Measurements from ENCODE around the gene GABARAPL1.
A peak's percentile ranks its signal among the peaks of the same experiment; 100 is the strongest.
"Not testable (repeated sequence)": the region's sequence is repeated elsewhere in the genome, so short reads cannot be mapped to it uniquely, and the experiment has no call there.

The GABARAPL1 gene

DNA sequence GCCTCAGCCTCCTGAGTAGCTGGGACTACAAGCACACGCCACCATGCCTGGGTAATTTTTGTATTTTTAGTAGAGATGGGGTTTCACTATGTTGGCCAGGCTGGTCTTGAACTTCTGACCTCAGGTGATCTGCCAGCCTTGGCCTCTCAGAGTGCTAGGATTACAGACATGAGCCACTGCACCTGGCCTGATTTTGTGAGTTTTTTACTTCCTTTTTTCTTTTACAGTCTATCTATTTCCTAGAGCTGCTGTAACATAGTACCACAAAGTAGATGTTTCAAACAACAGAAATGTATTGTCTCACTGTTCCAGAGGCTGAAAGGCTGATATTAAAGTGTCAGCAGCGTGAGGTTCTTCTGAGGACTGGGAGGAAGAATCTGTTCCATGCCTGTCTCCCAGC, 8.2 kb upstream of the GABARAPL1 start:
- not testable (repeated sequence) for FAIRE-seq

DNA sequence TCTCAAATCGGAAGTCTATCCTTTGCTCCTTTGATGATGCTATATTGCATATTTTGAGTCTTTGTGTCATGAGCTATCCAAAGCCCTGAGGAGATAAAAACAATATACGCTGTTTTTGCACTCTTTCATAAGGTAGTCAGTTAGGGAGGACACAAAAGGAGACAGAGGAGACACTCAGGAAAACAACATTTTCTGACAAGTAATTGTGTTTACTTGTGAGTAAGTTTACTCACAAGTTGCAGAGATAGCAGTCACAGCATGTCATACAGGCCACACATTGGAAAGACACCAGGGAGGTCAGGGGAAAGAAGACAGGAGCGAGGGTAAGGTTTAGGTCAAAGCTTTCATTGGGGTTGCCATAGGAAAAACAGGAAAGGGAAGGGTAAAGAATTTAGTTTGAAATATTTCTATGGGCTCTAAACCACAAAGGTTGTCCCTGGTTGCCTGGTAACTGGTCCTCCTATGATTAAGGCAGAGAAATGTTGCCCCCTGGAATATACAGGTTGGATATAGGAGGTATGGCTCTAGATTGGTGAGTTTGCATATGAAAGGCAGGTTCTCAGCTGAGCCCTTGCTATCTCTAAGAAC, 7.4 kb upstream of the GABARAPL1 start:
- no peak for FAIRE-seq

DNA sequence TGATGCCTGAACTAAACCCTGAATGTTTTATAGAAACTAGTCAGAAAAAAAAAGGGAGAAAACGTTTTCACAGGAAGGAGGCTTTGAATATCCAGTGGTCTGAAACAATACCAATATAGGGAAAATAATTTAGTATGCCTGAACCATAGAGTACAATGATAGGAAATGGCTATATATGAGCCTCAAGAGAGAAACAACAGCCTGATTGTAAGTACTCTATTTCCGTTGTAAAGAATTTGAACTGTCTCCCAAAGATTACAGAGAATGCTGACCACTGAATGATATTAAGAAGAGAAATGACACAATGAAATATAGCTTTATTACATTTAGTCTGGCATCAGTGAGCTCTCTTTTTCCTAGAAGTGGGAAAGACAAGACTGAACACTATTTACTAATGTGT, 5.5 kb upstream of the GABARAPL1 start:
- no peak for FAIRE-seq

DNA sequence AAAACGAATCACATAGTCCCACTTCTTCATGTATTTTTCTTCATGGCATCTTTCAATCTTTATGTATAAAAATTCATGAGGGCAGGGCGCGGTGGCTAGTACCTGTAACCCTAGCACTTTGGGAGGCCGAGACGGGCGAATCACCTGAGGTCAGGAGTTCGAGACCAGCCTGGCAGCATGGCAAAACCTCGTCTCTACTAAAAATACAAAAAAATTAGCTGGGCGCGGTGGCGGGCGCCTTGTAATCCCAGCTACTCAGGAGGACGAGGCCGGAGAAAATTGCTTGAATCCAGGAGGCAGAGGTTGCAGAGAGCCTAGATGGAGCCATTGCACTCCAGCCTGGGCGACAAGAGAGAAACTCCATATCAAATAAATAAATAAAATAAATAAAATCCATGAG, 2.5 kb upstream of the GABARAPL1 start:
- FAIRE-seq: no peak

DNA sequence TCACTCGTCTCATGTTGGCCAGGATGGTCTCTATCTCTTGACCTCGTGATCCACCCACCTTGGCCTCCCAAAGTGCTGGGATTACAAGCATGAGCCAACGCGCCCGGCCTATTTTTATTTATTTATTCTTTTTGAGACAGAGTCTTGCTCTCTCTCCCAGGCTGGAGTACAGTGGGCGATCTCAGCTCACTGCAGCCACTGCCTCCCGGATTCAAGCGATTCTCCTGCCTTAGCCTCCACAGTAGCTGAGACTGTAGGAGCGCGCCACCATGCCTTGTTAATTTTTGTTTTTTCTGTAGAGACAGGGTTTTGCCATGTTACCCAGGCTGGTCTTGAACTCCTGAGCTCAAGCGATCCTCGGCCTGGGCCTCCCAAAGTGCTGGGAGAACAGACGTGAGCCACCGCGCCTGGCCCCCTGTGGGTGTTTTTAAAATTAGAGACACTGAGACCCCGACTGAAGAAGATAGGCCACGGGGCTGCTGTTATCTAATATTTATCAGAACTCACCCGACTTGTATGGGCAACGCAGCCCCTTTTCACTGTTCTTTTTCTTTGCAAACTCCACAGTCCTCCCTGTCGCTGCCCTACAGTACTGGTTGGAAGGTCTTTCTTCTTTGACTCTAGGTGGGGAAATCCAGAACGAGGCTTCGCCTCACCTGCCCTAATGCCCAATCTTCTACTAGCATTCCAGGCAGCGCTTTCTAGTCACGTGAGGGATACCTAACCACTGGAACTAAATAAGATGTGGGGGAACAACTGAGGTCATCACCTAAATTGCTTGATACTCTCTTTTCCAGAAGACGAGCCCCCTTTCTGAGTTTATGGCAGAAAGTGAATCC, 1.4 kb upstream of the GABARAPL1 start:
- FAIRE-seq: no peak

DNA sequence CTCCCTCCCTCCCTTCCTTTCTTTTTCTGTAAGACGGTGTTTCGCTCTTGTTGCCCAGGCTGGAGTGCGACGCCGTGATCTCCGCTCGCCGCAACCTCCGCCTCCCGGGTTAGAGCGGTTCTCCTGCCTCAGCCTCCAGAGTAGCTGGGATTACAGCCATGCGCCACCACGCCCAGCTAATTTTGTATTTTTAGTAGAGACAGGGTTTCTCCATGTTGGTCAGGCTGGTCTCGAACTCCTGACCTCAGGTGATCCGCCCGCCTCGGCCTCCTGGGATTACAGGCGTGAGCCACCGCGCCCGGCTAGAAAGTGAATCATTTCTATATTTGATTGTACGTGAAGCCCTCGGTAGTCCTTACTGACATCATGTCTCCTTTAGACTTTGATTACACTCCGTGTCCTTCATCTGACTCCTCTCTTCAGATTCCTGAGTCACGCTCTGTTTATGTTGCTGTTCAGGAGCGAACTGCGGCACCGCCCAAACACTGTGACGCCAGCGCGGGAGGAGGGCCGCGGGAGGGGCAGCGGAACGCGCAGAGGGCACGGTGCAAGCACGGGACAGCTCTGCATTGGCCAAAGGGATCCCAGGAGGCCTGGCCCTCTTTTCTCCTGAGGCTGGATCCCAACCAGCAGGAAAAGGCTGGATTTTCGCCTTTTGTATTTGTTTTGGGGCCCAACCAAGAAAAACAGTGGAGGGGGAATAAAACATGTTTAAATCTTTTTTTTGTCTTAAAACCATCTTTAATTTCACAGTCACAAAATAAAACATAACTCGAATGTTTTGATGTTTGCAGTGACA, 538 bp upstream of the GABARAPL1 start:
- peak; percentile 83 for FAIRE-seq

DNA sequence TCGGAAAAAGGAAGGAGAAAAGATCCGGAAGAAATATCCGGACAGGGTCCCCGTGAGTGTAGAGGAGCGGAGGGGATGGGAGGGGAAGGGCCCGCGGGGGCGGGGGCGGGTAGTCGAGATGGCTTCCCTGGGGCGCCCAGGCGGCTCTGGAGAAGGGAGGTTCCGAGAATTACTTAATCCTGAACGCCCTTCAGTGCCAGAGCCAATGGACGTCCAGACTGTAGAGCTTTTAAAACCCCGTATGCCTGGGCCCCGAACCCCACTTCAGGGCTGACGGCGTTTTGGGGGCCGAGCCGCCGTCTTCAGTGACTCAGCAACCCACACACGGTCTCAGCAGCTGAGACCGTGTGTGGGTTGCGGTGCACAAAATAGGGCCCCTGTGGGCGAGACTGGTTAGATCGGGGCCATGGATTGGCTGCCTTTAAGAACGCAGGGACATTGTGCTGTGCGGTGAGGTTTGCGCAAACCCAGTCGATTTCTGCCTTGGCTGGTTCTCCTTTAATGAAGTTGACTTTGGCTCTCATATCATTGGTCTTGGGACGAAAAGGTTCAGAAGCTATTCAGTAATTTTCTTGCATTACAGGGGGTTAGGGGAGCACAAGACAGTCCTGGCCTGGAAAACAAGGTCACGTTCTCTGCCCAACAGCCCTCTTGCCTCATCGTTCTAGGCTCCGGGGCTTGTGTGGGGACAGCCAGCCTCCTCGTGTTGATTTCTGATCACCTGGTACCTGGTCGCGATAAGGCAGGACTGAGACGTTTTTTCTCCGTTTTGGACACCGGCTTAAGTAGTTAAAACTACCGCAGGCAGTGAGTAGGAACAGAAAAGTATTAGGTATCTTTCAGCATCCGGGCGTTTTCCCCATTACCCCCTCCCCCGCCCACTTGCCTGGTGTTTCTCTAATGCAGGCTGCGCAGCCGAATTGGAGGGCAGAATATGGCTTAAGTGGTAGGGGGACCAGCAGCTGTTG, 775 bp downstream of the GABARAPL1 start:
- no peak for FAIRE-seq

DNA sequence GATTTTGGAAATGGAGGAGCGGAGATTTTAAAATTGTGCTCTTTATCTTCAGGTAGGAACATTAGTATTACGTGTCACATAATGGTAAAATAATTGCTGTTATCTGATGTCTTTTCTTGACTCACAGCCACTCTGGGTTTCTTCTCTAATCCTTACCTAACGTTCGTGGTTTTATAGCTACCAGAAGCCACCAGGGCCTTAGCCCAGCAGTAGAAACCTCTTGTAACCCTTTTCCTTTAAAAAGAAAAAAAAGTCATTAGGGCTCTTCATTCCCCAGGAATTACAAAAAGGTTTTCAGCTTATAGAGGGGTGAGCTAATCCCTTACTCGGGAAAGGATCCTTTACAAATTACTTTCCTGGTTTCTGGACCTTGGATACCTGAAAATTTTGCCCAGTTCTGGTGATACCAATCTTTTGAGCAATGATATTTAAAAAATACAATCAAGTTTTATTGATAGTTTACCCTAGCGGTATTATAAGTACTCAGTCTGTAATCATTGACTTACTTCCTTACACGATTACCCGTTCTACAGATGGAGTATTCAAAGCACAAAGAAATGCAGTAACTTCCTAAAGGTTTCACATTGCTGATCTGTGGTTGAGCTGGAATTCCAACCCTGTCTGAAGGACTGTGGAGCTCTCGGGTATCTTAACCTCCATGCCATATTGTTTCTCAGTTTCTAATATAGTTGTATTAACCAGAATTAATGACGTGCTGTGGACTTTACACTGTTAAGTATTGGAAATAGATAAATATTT, 1.6 kb downstream of the GABARAPL1 start:
- no peak for FAIRE-seq

DNA sequence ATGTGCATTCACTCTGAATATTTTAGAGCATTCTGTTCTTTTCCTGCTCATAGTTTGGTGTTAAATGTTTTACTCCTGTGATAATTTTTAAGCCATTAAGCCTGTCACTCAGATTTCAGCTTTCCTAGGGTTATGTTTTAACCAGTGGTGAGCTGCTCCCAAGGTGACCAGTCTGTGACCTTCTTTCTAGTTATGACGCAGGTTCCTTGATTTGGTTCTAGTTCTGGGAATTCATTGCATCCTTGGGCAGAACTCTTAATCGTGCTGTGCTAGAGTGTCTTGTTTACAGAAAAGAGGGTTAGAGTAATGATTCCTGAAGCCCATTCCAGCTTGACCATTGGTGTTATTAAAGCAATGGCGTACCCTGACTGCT, 2.2 kb downstream of the GABARAPL1 start:
- FAIRE-seq: peak; percentile 71

DNA sequence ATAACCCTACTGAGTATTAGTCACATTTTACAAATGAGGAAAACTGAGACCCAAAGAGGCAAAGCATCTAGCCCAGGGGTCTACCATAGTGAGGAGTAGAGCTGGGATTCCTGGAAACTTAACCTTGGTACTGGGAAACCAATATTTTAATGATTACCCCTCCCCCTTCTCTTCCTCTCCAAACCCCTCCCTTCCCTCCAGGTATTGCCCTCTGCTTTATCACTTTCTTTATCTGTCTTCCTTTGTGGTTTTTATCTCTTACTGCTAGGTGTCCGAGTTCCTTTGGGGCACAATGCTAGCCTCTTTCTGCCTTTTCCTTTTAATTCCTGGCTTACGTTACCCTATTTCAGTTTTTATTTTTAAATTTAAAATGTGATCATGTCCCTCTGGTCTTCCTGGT, 2.8 kb downstream of the GABARAPL1 start:
- no peak for FAIRE-seq

DNA sequence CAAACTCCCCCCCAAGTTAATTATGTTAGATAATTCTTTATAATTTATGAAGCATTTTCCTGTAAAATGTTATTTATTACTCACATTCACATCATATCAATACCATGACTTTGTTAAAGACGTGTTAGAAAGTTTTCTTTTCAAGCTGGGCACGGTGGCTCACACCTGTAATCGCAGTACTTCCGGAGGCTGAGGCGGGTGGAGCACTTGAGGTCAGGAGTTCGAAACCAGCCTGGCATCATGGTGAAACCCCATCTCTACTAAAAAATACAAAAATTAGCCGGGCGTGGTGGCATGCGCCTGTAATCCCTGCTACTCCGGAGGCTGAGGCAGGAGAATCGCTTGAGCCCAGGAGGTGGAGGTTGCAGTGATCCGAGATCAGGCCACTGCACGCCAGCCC, 3.3 kb downstream of the GABARAPL1 start:
- not testable (repeated sequence) for FAIRE-seq

DNA sequence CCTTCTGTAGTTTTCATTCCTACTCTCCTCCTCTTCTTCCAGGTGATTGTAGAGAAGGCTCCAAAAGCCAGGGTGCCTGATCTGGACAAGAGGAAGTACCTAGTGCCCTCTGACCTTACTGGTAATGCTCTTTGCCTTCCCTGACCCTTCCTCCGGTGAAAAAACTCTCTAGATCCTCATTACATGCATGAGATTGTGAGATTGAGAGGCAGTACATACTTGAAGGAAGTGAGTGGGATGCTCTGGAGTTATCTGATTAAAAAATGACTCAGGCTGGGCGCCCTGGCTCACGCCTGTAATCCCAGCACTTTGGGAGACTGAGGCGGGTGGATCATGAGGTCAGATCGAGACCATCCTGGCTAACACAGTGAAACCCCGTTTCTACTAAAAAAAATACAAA, 5.3 kb downstream of the GABARAPL1 start:
- FAIRE-seq: no peak

DNA sequence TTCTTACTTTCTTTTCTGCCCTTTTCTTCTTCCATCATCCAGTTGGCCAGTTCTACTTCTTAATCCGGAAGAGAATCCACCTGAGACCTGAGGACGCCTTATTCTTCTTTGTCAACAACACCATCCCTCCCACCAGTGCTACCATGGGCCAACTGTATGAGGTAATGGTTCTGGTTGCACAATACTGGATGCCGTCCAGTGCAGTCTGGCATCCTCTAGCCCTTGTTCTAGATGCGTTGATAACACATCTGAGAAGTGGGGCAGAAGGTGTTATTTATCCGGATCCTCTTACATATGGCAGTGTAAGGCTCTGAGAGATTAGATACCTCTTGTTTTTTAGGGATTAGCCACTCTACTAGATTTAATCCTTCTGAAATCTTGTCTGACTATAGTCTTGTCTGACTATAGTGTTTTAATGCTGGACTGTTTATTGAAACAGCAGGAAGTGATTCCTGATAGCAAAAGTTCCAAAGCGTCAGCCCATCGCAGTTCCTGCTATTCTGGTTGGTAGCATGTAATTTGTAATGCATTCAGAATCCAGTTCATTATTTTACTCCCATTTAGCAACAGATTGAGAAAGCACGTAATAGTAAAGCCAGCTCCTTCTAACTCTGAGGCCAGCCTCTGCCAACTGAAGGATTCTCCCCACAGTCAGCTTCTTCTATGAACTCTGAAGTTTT, 7.9 kb downstream of the GABARAPL1 start:
- no peak for FAIRE-seq

DNA sequence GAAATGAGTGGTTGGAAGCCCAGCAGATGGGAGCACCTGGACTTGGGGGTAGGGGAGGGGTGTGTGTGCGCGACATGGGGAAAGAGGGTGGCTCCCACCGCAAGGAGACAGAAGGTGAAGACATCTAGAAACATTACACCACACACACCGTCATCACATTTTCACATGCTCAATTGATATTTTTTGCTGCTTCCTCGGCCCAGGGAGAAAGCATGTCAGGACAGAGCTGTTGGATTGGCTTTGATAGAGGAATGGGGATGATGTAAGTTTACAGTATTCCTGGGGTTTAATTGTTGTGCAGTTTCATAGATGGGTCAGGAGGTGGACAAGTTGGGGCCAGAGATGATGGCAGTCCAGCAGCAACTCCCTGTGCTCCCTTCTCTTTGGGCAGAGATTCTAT, 9.2 kb downstream of the GABARAPL1 start:
- FAIRE-seq: no peak

DNA sequence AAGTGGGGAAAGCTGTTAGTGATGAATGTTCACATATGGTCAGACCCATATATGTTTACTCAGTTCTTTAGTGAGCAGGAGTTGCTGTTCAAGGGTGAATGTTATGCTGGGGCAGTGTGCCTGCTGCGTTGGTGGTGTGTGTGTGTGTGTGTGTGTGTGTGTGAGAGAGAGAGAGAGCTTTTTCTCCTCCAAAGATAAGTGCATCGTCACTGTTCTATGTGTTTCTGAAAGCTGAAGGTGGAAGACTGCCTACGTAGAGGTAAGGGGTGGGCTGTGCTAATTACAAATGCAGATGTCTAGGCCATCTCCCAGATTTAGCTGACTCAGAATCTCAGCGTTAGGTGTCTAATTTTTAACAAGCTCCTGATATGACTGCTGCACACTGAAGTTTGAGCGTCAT, 10.5 kb downstream of the GABARAPL1 start:
- no peak for FAIRE-seq

DNA sequence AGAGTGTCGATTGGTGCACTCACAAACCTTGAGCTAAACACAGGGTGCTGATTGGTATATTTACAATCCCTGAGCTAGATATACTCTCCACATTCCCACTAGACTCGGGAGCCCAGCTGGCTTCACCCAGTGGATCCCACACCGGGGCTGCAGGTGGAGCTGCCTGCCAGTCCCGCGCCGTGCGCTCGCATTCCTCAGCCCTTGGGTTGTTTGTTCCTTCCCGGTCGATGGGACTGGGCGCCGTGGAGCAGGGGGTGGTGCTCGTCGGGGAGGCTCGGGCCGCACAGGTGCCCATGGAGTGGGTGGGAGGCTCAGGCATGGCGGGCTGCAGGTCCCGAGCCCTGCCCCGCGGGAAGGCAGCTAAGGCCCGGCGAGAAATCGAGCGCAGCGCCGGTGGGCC, 12.7 kb downstream of the GABARAPL1 start:
- FAIRE-seq: not testable (repeated sequence)

DNA sequence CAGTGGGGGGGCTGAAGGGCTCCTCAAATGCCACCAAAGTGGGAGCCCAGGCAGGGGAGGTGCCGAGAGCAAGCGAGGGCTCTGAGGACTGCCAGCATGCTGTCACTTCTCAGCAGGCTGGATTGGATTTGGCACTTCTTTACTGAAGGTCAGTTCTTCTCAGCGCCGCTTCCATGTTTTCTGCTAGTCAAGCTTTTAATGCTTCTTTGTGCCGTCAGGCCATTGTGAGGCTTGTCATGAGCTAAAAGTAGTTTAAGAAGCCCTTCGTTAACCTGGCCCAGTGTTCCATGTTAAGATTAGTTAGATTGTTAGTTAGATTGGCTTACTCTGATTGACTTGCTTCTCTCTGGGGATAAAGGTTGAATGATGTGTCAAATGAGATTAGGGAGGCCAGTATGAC, 13.4 kb downstream of the GABARAPL1 start:
- FAIRE-seq: no peak

DNA sequence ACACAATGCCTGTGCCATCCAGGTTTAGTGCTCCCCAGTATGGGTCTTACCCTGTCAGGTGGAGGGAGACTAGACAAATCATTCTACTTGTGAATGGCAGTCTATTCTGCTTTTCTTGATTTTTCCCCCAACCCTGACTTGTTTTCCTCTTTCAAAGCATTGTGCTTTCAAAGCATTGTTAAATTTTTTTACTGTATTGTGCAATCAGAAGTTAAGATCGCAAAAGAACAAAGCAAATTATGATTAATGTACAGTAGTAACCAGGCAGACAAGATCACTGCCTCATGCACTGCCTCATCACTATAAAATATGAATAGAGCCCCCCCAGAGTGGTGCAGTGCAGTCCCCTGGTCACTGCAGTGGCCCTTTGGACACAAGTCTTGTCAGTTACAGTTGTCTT, 14.1 kb downstream of the GABARAPL1 start:
- no peak for FAIRE-seq

DNA sequence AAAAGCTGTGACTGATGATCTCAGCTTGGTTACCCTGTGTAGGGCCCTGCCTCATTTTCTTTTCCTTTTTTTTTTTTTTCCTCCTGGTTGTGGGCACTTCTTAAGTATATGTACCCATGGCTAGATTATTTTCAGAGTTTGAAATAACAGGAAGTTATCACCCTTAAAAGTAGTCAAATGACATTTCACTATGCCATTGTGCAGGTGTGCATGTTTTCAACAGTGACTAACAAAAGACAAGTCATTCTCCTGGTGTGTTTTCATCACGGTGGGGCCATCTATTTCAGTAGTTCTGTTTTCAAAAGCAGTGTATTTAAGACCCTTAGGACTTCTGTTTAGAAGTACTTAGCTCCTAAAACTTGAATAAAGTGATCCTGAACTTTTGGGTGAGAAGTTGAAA, 15.0 kb downstream of the GABARAPL1 start:
- FAIRE-seq: no peak

DNA sequence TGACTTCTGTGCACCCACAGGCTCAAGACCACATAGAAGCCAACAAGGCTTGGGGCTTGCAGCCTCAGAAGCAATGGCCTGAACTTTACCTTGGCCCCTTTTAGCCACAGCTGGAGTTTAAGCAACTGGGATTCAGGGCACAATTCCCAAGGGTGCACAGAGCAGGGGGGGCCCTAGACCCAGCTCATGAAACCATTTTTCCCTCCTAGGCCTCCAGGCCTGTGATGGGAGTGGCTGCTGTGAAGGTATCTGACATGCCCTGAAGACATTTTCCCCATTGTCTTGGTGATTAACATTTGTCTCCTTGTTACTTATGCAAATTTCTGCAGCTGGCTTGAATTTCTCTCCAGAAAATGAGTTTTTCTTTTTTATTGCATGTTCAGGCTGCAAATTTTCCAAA, 21.9 kb downstream of the GABARAPL1 start:
- no peak for FAIRE-seq
